ENCODE data around the gene ASPSCR1. TPM values are rescaled to one million over a fixed set of nuclear protein-coding genes. Genes with fewer than 3 reads are reported as not detected.

Gene ASPSCR1
- total and polyA plus RNA-seq, 9 of the 15 experiments (the other 6 are each of a cell fraction or from before 2014, with no cell fraction given) = 0.90 to 36.9 (median 11.6) TPM

GRCh38 chr17:82030470-82031302 lies 53.3 kb downstream of the ASPSCR1 start (continued):
- TF ChIP-seq MLX (CRISPR knock-in tag; conservative IDR thresholded peaks at IDR 0.05) (no peak), SUPT5H (IDR thresholded peaks at IDR 0.05) (peak; percentile 59; the same call in 1 of the 2 replicates), ZNF583 (CRISPR knock-in tag; IDR thresholded peaks at IDR 0.05) (no peak), ZKSCAN1 (IDR thresholded peaks at IDR 0.05; ENCODE audit: low read depth, low read length) (0 out of 2 replicates have a peak, but pooled peaks have one; percentile 18), NEUROD1 (IDR thresholded peaks at IDR 0.05; ENCODE audit: borderline replicate concordance, low read depth, low read length, partially characterized antibody) (peak; percentile 49), JUN (IDR thresholded peaks at IDR 0.05; ENCODE audit: borderline replicate concordance, low read depth, low read length) (no peak), JUN (CRISPR knock-in tag; IDR thresholded peaks at IDR 0.05; ENCODE audit: borderline replicate concordance) (peak; percentile 23; the same call in 1 of the 2 replicates), MYC (IDR thresholded peaks at IDR 0.05; ENCODE audit: low read depth, low read length) (peak; percentile 20; the same call in 1 of the 2 replicates), MYC (CRISPR knock-in tag; IDR thresholded peaks at IDR 0.05; ENCODE audit: borderline replicate concordance, low read depth) (peak; percentile 91; the same call in 1 of the 2 replicates), KDM2B (CRISPR knock-in tag; IDR thresholded peaks at IDR 0.05) (0 out of 2 replicates have a peak, but pooled peaks have one; percentile 39), LARP7 (IDR thresholded peaks at IDR 0.05) (no peak), CC2D1A (IDR thresholded peaks at IDR 0.05) (peak; percentile 83), ZNF780A (CRISPR knock-in tag; IDR thresholded peaks at IDR 0.05) (no peak), TBP (optimal IDR thresholded peaks at IDR 0.05; ENCODE audit: low read depth, low read length) (peak; percentile 25), ARID1B (IDR thresholded peaks at IDR 0.05) (peak; percentile 40; the same call in 1 of the 2 replicates), ZSCAN29 (IDR thresholded peaks at IDR 0.05) (peak; percentile 34; the same call in 1 of the 2 replicates), BRD4 (IDR thresholded peaks at IDR 0.05) (no peak), ZBTB1 (CRISPR knock-in tag; IDR thresholded peaks at IDR 0.05; ENCODE audit: borderline replicate concordance, low read depth) (peak; percentile 95), SIN3B (IDR thresholded peaks at IDR 0.05; ENCODE audit: low read depth) (peak; percentile 48; the same call in 1 of the 2 replicates), HMGN3 (IDR thresholded peaks at IDR 0.05; ENCODE audit: borderline replicate concordance, extremely low read depth, insufficient read length, low read depth, low read length) (peak; percentile 63), C11orf30 (IDR thresholded peaks at IDR 0.05; ENCODE audit: low read depth) (peak; percentile 72), NONO (IDR thresholded peaks at IDR 0.05; ENCODE audit: low read depth in 2 of 2, low read length in 1 of 2) (0 out of 4 replicates have a peak, but pooled peaks of 1 of the 2 experiments have one; percentile 12), CGGBP1 (CRISPR knock-in tag; IDR thresholded peaks at IDR 0.05) (0 out of 2 replicates have a peak, but pooled peaks have one; percentile 24), SMC3 (conservative IDR thresholded peaks at IDR 0.05; ENCODE audit: insufficient read depth, low read depth, low read length) (peak; percentile 88), MED1 (CRISPR knock-in tag; IDR thresholded peaks at IDR 0.05; ENCODE audit: borderline replicate concordance) (no peak), NFE2 (IDR thresholded peaks at IDR 0.05; ENCODE audit: low read depth) (peak; percentile 51; the same call in 1 of the 2 replicates), HLTF (IDR thresholded peaks at IDR 0.05) (no peak), ZNF263 (CRISPR knock-in tag; IDR thresholded peaks at IDR 0.05; ENCODE audit: borderline replicate concordance) (peak; percentile 54; the same call in 1 of the 2 replicates), POLR2G (IDR thresholded peaks at IDR 0.05; ENCODE audit: low read depth, low read length) (peak; percentile 78; the same call in 1 of the 2 replicates), CHCHD3 (CRISPR knock-in tag; IDR thresholded peaks at IDR 0.05) (no peak), TAF15 (IDR thresholded peaks at IDR 0.05; ENCODE audit: low read depth, low read length) (no peak)

Measured in K562 (cell line).